Common myeloid progenitor, CD34-positive (primary cell): ENCODE data around the gene OFD1.
A peak's percentile ranks its signal among the peaks of the same experiment; 100 is the strongest.
"Not testable (repeated sequence)": the region's sequence is repeated elsewhere in the genome, so short reads cannot be mapped to it uniquely, and the experiment has no call there.

ENCODE experiments used
- CTCF ChIA-PET: fragments of 350-600 bp; sonication (Branson Sonifier 250); formaldehyde crosslinking; loops from one replicate; lab custom pipeline; 2021; ENCODE audit warnings: antibody characterized with exemption; lab: Charles Lee
- POLR2A ChIA-PET: fragments of 350-600 bp; sonication (Branson Sonifier 250); formaldehyde crosslinking; loops from one replicate; lab custom pipeline; 2021; ENCODE audit warnings: antibody characterized with exemption; lab: Charles Lee
- DNase-seq, 3 donors: peaks; one replicate each; pipeline versions ENCODE4 v3.0.0 to v3.0.0-alpha.2; 2013
- H3K27ac ChIP-seq, 2 experiments: 1 replicate in 1 of 2; 2 replicates in 1 of 2; pipeline ENCODE4 v1.7.0; 2013; ENCODE audit warnings: inconsistent platforms in 2 of 2, low read length in 2 of 2, mild to moderate bottlenecking in 2 of 2, low read depth in 1 of 2, moderate library complexity in 1 of 2; ENCODE audit not compliant: severe bottlenecking in 2 of 2, insufficient read depth in 1 of 2, poor library complexity in 1 of 2
- H3K27me3 ChIP-seq, 5 experiments: replicated peaks in 2 of 5; 1 replicate in 3 of 5; 2 replicates in 2 of 5; pipeline versions ENCODE4 v1.6.1 to v1.7.0; 2013; ENCODE audit warnings: low read length in 4 of 5, mild to moderate bottlenecking in 2 of 5, moderate library complexity in 2 of 5, inconsistent platforms in 1 of 5; ENCODE audit not compliant: insufficient read depth in 5 of 5, control insufficient read depth in 4 of 5
- H3K36me3 ChIP-seq, 4 experiments: 1 replicate in 2 of 4; 2 replicates in 2 of 4; pipeline versions ENCODE4 v1.6.1 to v1.7.0; 2013; ENCODE audit warnings: low read length in 3 of 4, control low read depth in 1 of 4, mild to moderate bottlenecking in 1 of 4; ENCODE audit not compliant: control insufficient read depth in 4 of 4, insufficient read depth in 4 of 4
- H3K4me1 ChIP-seq, 4 experiments: 1 replicate in 3 of 4; 2 replicates in 1 of 4; pipeline versions ENCODE4 v1.6.1 to v1.7.1; 2013; ENCODE audit warnings: low read length in 3 of 4, mild to moderate bottlenecking in 3 of 4, control low read depth in 1 of 4, inconsistent platforms in 1 of 4, moderate library complexity in 1 of 4; ENCODE audit not compliant: control insufficient read depth in 4 of 4, insufficient read depth in 4 of 4; ENCODE audit errors: control extremely low read depth in 1 of 4
- H3K4me3 ChIP-seq, 7 experiments: 1 replicate in 4 of 7; 2 replicates in 3 of 7; pipeline versions ENCODE4 v1.5.1 to v1.7.0; 2013; ENCODE audit warnings: mild to moderate bottlenecking in 7 of 7, low read length in 6 of 7, moderate library complexity in 6 of 7, inconsistent platforms in 2 of 7, low read depth in 2 of 7, control low read depth in 1 of 7; ENCODE audit not compliant: insufficient read depth in 4 of 7, control insufficient read depth in 1 of 7; ENCODE audit errors: extremely low read depth in 1 of 7
- H3K9me3 ChIP-seq, 5 experiments: 1 replicate in 4 of 5; 2 replicates in 1 of 5; pipeline versions ENCODE4 v1.6.1 to v1.7.1; 2013; ENCODE audit warnings: low read length in 4 of 5, mild to moderate bottlenecking in 2 of 5, inconsistent platforms in 1 of 5, low read depth in 1 of 5, moderate library complexity in 1 of 5; ENCODE audit not compliant: control insufficient read depth in 4 of 5, insufficient read depth in 2 of 5; ENCODE audit errors: control extremely low read depth in 1 of 5
- WGBS: methylation state at CpG from one replicate; pipeline ENCODE4 v1.1.5; 2013; ENCODE audit not compliant: insufficient coverage; 5-methylcytosine and 5-hydroxymethylcytosine counted together

The OFD1 gene

DNA sequence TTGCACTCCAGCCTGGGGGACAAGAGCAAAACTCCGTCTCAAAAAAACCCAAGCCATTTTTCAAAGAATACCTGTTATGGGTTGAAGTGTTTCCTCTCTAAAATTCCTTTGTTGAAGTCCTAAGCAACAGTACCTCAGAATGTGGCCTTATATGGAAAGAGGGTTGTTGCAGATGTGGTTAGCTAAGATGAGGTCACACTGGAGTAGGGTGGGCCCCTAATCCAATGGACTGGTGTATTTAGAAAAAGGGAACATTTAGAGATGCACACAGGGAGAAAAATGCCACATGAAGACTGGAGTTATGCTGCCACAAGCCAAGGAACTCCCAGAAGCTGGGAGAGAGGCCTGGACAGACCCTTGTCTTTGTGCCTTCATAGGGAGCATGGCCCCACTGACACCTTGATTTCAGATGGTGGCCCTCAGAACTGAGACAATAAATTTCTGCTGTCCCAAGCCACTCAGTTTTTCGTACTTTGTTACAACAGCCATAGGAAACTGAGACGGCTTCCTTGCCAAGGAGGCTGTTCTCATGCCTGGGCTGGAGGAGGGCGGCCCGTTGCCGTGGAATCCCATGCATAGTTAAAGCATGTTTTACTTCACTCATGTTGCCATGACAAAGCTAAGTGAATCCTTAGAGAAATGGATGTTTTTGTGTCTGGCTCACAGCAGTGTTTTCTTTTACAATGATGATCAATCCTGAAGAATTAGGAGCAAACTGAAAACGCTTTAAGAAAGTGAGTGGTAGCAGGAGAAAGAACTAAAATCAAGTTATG lies 16.7 kb upstream of the OFD1 start:
- Histone ChIP-seq H3K4me1 (peaks cover 0 to 10% (median 0%) of the 10 kb centered on the region in 4 experiments), H3K27ac (no peak overlapping the region), H3K9me3 (no peaks in the 10 kb centered on the region), H3K4me3 (no peak overlapping the region), H3K36me3 (peaks cover 6 to 36% (median 19%) of the 10 kb centered on the region in 4 experiments), H3K27me3 (no peaks in the 10 kb centered on the region)
- WGBS = 90% methylated on average over 3 of the region's 7 CpGs
- CTCF ChIA-PET = no interaction called here
- DNase-seq = no peak
- POLR2A ChIA-PET = no interaction called here

DNA sequence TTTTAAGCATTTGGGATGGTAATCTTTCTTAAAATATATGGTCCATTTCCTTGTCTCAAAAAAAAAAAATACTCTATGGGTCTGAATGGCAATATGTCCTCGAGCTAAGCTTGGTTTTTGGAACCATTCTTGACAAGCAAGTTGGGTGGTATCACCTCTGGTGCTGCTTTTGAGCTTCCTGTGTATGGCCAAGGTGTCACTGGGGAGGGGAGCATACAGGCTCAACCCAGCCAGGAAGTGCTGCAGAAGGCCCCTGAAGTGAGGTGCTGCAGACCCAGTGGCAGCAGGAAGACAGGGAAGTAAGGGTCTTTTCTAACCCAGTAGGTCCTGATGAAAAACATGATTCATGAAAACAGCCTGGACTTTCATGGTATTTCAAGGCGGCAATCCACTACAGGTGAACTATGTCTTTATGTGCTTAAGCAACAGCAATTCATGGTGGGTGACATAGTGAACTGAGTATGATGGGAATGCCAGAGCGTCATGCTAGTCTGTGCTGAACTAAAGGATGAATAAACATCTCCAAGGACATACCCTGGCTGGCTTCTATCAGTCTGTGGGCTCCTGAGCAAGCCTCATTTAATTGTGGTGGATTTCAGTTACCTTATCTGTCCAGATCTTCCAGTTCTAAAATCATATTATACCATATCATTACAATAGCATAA lies 15.2 kb upstream of the OFD1 start:
- H3K27ac ChIP-seq = no peak overlapping the region
- 96% methylated on average over 3 of the region's 3 CpGs for WGBS
- H3K27me3 ChIP-seq = no peaks in the 10 kb centered on the region
- no peak overlapping the region for H3K4me3 ChIP-seq
- DNase-seq = no peak
- ChIA-PET CTCF (interaction anchor here (1.6 kb wide), 1 partner anchor 29 kb away, joined by 6 read pairs; no protein-coding TSS in a partner anchor), POLR2A (no interaction called here)
- H3K36me3 ChIP-seq = peaks cover 6 to 36% (median 19%) of the 10 kb centered on the region in 4 experiments
- H3K9me3 ChIP-seq = no peaks in the 10 kb centered on the region
- peaks cover 0 to 10% (median 0%) of the 10 kb centered on the region in 4 experiments for H3K4me1 ChIP-seq

DNA sequence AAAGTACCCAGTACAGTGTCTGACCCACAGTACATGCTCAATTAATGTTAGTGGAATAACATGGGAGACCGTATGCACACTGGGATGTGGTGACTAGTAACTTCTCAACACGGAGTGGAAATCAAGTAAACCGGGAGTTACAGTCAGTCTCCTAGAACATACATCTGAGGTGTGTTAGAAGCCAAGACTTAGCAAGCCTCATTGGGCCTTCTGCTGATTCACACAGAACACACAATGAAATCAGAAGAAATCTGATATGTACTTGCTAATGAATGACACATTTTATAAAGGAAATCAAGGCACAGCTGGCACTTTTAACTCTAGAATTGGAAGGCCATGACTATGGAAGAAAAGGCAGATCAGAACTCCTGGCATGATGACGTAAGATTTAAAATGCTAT lies 13.2 kb upstream of the OFD1 start:
- Histone ChIP-seq H3K4me3 (no peak overlapping the region), H3K36me3 (peaks cover 6 to 36% (median 14%) of the 10 kb centered on the region in 4 experiments), H3K27ac (no peak overlapping the region), H3K27me3 (no peaks in the 10 kb centered on the region), H3K4me1 (peaks cover 0 to 10% (median 0%) of the 10 kb centered on the region in 4 experiments), H3K9me3 (no peaks in the 10 kb centered on the region)
- WGBS = 100% methylated on average over 3 of the region's 4 CpGs
- ChIA-PET CTCF (interaction anchor here (0.6 kb wide), 1 partner anchor 19 kb away, joined by 4 read pairs; no protein-coding TSS in a partner anchor), POLR2A (interaction anchor here (0.8 to 1.3 kb wide), 2 partner anchors 12 to 15 kb away, joined by 3 to 8 read pairs; no protein-coding TSS in a partner anchor)
- DNase-seq = no peak

DNA sequence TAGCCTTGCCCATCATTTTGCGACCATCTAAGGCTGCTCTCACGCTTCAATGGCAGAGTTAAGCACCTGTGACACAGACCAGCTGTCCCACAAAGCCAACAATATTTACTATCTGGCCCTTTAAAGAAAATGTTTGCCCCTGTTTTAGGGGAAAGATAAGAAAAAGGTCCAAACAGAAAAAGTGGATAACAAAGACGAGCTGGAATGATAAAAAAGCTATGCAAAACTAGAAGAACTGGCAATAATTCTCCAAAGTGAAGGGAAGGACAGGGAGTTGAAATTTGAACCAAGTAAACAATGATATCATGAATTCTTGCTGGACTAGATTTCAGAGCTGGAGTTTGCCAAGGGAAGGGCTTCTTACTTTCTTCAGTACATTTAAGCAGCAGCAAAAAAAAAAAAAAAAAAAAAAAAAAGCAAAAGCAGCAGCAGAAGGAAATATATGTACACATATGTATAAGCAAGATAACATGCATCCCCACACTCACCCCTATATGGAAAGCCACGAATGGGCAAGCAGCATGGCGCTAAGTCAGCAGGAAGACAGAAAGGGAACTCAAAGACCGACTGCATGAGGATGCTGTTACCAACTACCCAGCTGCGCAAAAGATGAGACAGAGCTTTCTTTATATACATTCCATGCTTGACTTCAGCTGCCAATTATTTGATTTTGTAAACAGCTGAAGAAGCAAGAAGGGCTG lies 12.6 kb upstream of the OFD1 start:
- H3K9me3 ChIP-seq = no peaks in the 10 kb centered on the region
- POLR2A ChIA-PET = interaction anchor here (0.6 to 1.3 kb wide), 3 partner anchors 11 to 18 kb away, joined by 3 to 8 read pairs (median 3); no protein-coding TSS in a partner anchor
- CTCF ChIA-PET = interaction anchor here (0.6 to 1.5 kb wide), 4 partner anchors 10 to 25 kb away, joined by 3 to 4 read pairs (median 3); no protein-coding TSS in a partner anchor
- peaks cover 6 to 35% (median 13%) of the 10 kb centered on the region in 4 experiments for H3K36me3 ChIP-seq
- 35% methylated on average over 3 of the region's 7 CpGs for WGBS
- DNase-seq = peak; percentile 42 to 92 (median 77)
- H3K4me1 ChIP-seq = peaks cover 0 to 10% (median 0%) of the 10 kb centered on the region in 4 experiments
- H3K4me3 ChIP-seq = peak overlapping the region in 2 of 7 experiments; percentile 1 to 5
- H3K27ac ChIP-seq = no peak overlapping the region
- no peaks in the 10 kb centered on the region for H3K27me3 ChIP-seq

DNA sequence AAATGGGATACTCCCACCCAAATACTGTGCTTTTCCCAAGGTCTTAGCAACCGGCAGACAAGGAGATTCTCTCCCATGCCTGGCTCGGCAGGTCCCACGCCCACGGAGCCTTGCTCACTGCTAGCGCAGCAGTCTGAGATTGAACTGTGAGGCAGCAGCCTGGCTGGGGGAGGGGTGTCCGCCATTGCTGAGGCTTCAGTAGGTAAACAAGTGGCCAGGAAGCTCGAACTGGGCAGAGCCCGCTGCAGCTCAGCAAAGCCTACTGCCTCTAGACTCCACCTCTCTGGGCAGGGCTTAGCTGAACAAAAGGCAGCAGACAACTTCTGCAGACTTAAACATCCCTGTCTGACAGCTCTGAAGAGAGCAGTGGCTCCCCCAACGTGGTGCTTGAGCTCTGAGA lies 9.7 kb upstream of the OFD1 start:
- WGBS = 96% methylated on average over 9 of the region's 9 CpGs
- H3K27me3 ChIP-seq, POLR2A ChIA-PET, H3K4me3 ChIP-seq, H3K9me3 ChIP-seq, H3K27ac ChIP-seq, DNase-seq: not testable (repeated sequence)
- Histone ChIP-seq H3K4me1 (peaks cover 0 to 10% (median 0%) of the 10 kb centered on the region in 4 experiments), H3K36me3 (peaks cover 0 to 13% (median under 1%) of the 10 kb centered on the region in 4 experiments)
- CTCF ChIA-PET = interaction anchor here (0.9 to 1.1 kb wide), 2 partner anchors 14 to 22 kb away, joined by 3 read pairs; no protein-coding TSS in a partner anchor

DNA sequence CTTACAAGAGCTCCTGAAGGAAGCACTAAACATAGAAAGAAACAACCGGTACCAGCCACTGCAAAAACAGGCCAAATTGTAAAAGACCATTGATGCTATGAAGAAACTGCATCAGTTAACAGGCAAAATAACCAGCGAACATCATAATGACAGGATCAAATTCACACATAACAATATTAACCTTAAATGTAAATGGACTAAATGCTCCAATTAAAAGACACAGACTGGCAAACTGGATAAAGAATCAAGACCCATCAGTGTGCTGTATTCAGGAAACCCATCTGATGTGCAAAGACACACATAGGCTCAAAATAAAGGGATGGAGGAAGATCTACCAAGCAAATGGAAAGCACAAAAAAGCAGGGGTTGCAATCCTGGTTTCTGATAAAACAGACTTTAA lies 8.0 kb upstream of the OFD1 start:
- H3K9me3 ChIP-seq, H3K36me3 ChIP-seq, H3K27ac ChIP-seq, DNase-seq, CTCF ChIA-PET, POLR2A ChIA-PET, H3K27me3 ChIP-seq, H3K4me3 ChIP-seq: not testable (repeated sequence)
- WGBS = 71% methylated on average over 1 of the region's 2 CpGs
- H3K4me1 ChIP-seq = peaks cover 0 to 14% (median 0%) of the 10 kb centered on the region in 4 experiments
